Measurements from ENCODE around the gene FPGS.

FPGS gene

DNA sequence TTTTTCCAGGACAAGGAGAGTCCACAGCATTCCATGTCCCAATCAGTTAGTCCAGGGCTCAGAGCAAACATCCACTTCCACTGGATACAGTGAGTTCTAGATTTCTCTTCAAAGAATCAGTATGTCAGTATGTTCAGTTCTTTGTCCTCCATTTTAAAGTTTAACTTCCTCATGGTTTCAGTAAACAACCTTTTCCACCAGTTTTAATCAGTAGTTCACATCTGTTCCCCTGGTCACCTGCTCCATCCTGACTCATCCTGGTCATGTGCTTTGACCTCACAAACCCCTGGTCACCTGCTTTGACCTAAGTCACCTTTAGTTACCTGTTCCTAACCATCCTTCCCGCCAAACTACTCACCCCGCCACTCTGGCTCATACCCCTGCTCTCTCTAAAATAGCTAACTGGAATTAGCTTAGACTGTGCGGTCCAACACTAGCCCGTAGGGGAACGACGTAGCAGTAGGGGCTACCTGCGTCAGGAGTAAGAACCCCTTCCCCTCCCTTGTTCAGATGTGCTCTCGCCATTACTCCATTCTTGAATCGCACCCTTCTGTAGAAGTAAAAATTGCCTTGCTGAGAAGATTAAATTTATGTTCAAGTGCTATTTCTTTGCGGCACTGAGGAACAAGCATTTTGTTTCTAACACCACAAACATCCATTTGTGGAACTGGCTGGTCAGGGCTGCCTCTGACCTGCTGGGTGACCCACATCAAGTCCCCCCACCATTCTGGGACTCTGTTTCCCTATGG is 46.2 kb downstream of the FPGS start:
- peaks cover 4% of the 10 kb centered on the region; the same call in 1 of the 2 replicates for H3K27me3 ChIP-seq (ENCODE audit: control insufficient read depth, low read length)
- H3F3A ChIP-seq (ENCODE audit: control insufficient read depth, insufficient read depth): no peaks in the 10 kb centered on the region
- TF ChIP-seq CTCF (IDR thresholded peaks at IDR 0.05; ENCODE audit: low read depth, low read length, poor library complexity, severe bottlenecking) (no peak), EZH2phosphoT487 (IDR thresholded peaks at IDR 0.05; ENCODE audit: borderline replicate concordance, low read length) (no peak)
- no peaks in the 10 kb centered on the region for H3K79me2 ChIP-seq (ENCODE audit: control insufficient read depth, low read length)
- H3K4me2 ChIP-seq (ENCODE audit: low read length): no peak overlapping the region
- H3K9me2 ChIP-seq (replicated peaks; ENCODE audit: control insufficient read depth, low read length): no peaks in the 10 kb centered on the region
- no peaks in the 10 kb centered on the region for H4K20me1 ChIP-seq (ENCODE audit: control insufficient read depth, insufficient read depth, low read depth, low read length)
- H3K9me3 ChIP-seq (ENCODE audit: control insufficient read depth, insufficient read depth, low read length): peaks cover 12% of the 10 kb centered on the region
- no peaks in the 10 kb centered on the region for H3K4me1 ChIP-seq (ENCODE audit: control insufficient read depth, low read length)
- no peaks in the 10 kb centered on the region for H3K36me3 ChIP-seq (ENCODE audit: control insufficient read depth, low read length)
- no peak overlapping the region for H3K27ac ChIP-seq (ENCODE audit: low read depth, low read length)
- no peak overlapping the region for H3K4me3 ChIP-seq (ENCODE audit: low read length)

- Histone ChIP-seq H3K4me3 (ENCODE audit: low read length) (no peak overlapping the region), H3K4me2 (ENCODE audit: low read length) (no peak overlapping the region), H3K27me3 (ENCODE audit: control insufficient read depth, low read length) (peaks cover 6% of the 10 kb centered on the region; the same call in 1 of the 2 replicates), H3K27ac (ENCODE audit: low read depth, low read length) (no peak overlapping the region), H3K9me3 (ENCODE audit: control insufficient read depth, insufficient read depth, low read length) (peaks cover 12% of the 10 kb centered on the region), H4K20me1 (ENCODE audit: control insufficient read depth, insufficient read depth, low read depth, low read length) (no peaks in the 10 kb centered on the region), H3F3A (ENCODE audit: control insufficient read depth, insufficient read depth) (no peaks in the 10 kb centered on the region), H3K79me2 (ENCODE audit: control insufficient read depth, low read length) (no peaks in the 10 kb centered on the region), H3K4me1 (ENCODE audit: control insufficient read depth, low read length) (no peaks in the 10 kb centered on the region), H3K9me2 (replicated peaks; ENCODE audit: control insufficient read depth, low read length) (no peaks in the 10 kb centered on the region), H3K36me3 (ENCODE audit: control insufficient read depth, low read length) (no peaks in the 10 kb centered on the region)
- TF ChIP-seq EZH2phosphoT487 (IDR thresholded peaks at IDR 0.05; ENCODE audit: borderline replicate concordance, low read length): no peak
- TF ChIP-seq CTCF (IDR thresholded peaks at IDR 0.05; ENCODE audit: low read depth, low read length, poor library complexity, severe bottlenecking): no peak
Observed at GRCh38 chr9:127850286-127850830, 47.7 kb downstream of the FPGS start.

DNA sequence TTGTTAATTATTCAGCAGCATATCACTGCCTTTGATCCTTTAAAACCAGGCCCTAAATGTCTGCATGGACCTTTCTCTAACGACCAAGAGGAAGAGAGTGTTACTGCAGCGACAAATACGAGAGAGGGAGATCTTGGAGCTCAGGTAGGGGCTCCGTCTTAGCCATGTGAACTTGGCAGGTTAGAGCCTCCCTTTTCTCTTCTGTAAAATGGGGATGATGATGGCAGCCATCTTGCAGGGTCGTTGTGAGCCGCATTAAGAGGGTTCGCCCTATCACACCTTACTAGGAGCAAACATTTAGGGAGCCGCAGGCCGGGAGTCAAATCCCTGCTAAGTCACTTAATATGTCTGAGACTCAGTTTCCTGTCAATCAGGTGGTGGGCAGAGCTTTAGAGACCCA is 50.1 kb downstream of the FPGS start:
- Histone ChIP-seq H3F3A (ENCODE audit: control insufficient read depth, insufficient read depth) (no peaks in the 10 kb centered on the region), H3K4me1 (ENCODE audit: control insufficient read depth, low read length) (no peaks in the 10 kb centered on the region; the same call in 1 of the 2 replicates), H3K4me3 (ENCODE audit: low read length) (no peak overlapping the region), H3K79me2 (ENCODE audit: control insufficient read depth, low read length) (no peaks in the 10 kb centered on the region), H3K27me3 (ENCODE audit: control insufficient read depth, low read length) (peaks cover 6% of the 10 kb centered on the region; the same call in 1 of the 2 replicates), H3K36me3 (ENCODE audit: control insufficient read depth, low read length) (no peaks in the 10 kb centered on the region), H3K9me2 (replicated peaks; ENCODE audit: control insufficient read depth, low read length) (no peaks in the 10 kb centered on the region), H4K20me1 (ENCODE audit: control insufficient read depth, insufficient read depth, low read depth, low read length) (no peaks in the 10 kb centered on the region), H3K27ac (ENCODE audit: low read depth, low read length) (no peak overlapping the region), H3K4me2 (ENCODE audit: low read length) (no peak overlapping the region), H3K9me3 (ENCODE audit: control insufficient read depth, insufficient read depth, low read length) (peaks cover 12% of the 10 kb centered on the region)
- no peak for TF ChIP-seq CTCF (IDR thresholded peaks at IDR 0.05; ENCODE audit: low read depth, low read length, poor library complexity, severe bottlenecking)
- no peak for TF ChIP-seq EZH2phosphoT487 (IDR thresholded peaks at IDR 0.05; ENCODE audit: borderline replicate concordance, low read length)

All from DOHH2 (cell line).